GM12878 (cell line): ENCODE measurements around the gene PCLO. TPM values are rescaled to one million over a fixed set of nuclear protein-coding genes. Genes with fewer than 3 reads are reported as not detected.

Experiments
- ATAC-seq: fragments of 200-7000 bp; cut with Tn5 transposase; 3 replicates; pipeline ENCODE4 v1.9.1; 2020; ENCODE audit warnings: mild to moderate bottlenecking, moderate library complexity
- BruUV-seq: library from RNA; stranded (reverse); fragments of 400-500 nt; replicated peaks from 2 replicates; lab custom pipeline; 2021; lab: Mats Ljungman, UMichigan
- CTCF ChIA-PET: fragments of 300-600 bp; sonication (Branson Sonifier 250); formaldehyde crosslinking; extraction: SDS; loops from one replicate; lab custom pipeline; 2021; ENCODE audit warnings: inconsistent platforms; lab: Yijun Ruan, JAX
- POLR2A ChIA-PET: fragments of 350-600 bp; formaldehyde crosslinking; extraction: SDS; loops from one replicate; lab custom pipeline; 2021; ENCODE audit warnings: inconsistent platforms; lab: Charles Lee
- RAD21 ChIA-PET: fragments of 300-600 bp; sonication (Branson Sonifier 250); formaldehyde crosslinking; loops from one replicate; lab custom pipeline; 2023; ENCODE audit warnings: antibody characterized with exemption; ENCODE audit not compliant: unreplicated experiment; lab: Charles Lee
- SMC1A ChIA-PET: fragments of 300-600 bp; sonication (Branson Sonifier 250); formaldehyde crosslinking; loops from one replicate; lab custom pipeline; 2023; ENCODE audit not compliant: unreplicated experiment, uncharacterized antibody; lab: Charles Lee
- DNase-seq: peaks from one replicate; pipeline ENCODE4 v3.0.0-alpha.2; 2011; ENCODE audit warnings: low read depth, low spot score
- FAIRE-seq: peaks from 3 replicates; lab custom pipeline; 2011; peaks lifted over from hg19 to GRCh38; lab: Jason Lieb, UNC
- H2AFZ ChIP-seq: 2 replicates; pipeline ENCODE4 v1.6.0; 2011; ENCODE audit warnings: low read depth, low read length, control low read depth; ENCODE audit not compliant: control insufficient read depth
- H3K27ac ChIP-seq: 2 replicates; pipeline ENCODE4 v1.5.1; 2011; ENCODE audit warnings: control low read depth; ENCODE audit not compliant: control insufficient read depth, insufficient read depth
- H3K27me3 ChIP-seq, 2 experiments: replicated peaks in 1 of 2; 2 replicates each; pipeline versions ENCODE4 v1.6.0 to v1.6.1; 2011; ENCODE audit warnings: low read length in 1 of 2; ENCODE audit not compliant: control insufficient read depth in 2 of 2, insufficient read depth in 2 of 2
- H3K36me3 ChIP-seq, 2 experiments: 2 replicates each; pipeline ENCODE4 v1.5.1; 2011; ENCODE audit warnings: low read length in 1 of 2; ENCODE audit not compliant: control insufficient read depth in 2 of 2, insufficient read depth in 2 of 2
- H3K4me1 ChIP-seq: 2 replicates; pipeline ENCODE4 v1.6.1; 2011; ENCODE audit warnings: mild to moderate bottlenecking, low read length, moderate library complexity, mixed read lengths; ENCODE audit not compliant: control insufficient read depth, insufficient read depth
- H3K4me2 ChIP-seq: 2 replicates; pipeline ENCODE4 v1.6.0; 2011; ENCODE audit warnings: control low read depth; ENCODE audit not compliant: control insufficient read depth, insufficient read depth
- H3K4me3 ChIP-seq: fragments of 200-600 bp; sonication (generic); 2 replicates; pipeline ENCODE4 v1.5.1; 2016
- H3K79me2 ChIP-seq: 2 replicates; pipeline ENCODE4 v1.6.0; 2011; ENCODE audit warnings: low read length; ENCODE audit not compliant: control insufficient read depth, insufficient read depth
- H3K9ac ChIP-seq: 2 replicates; pipeline ENCODE4 v1.8.0; 2011; ENCODE audit warnings: low read length, control low read depth, mixed read lengths; ENCODE audit not compliant: control insufficient read depth, insufficient read depth
- H3K9me3 ChIP-seq: replicated peaks from 3 replicates; pipeline ENCODE4 v1.5.1; 2011; ENCODE audit warnings: mild to moderate bottlenecking, low read length; ENCODE audit not compliant: control insufficient read depth, insufficient read depth
- H4K20me1 ChIP-seq: 2 replicates; pipeline ENCODE4 v1.6.0; 2011; ENCODE audit not compliant: control insufficient read depth, insufficient read depth
- CEBPB ChIP-seq, 2 experiments: fragments of 150-350 bp in 1 of 2; IDR thresholded peaks; 2 replicates each; pipeline ENCODE4 v1.6.1; 2012 to 2014; ENCODE audit warnings: low read depth in 2 of 2, low read length in 2 of 2, borderline replicate concordance in 1 of 2, inconsistent platforms in 1 of 2
- EZH2 ChIP-seq: IDR thresholded peaks from 2 replicates; pipeline ENCODE4 v1.6.1; 2012; ENCODE audit warnings: low read depth, mild to moderate bottlenecking, control low read depth, inconsistent platforms, low read length, borderline replicate concordance; ENCODE audit not compliant: control insufficient read depth
- HDAC6 ChIP-seq: fragments of 200-600 bp; sonication (generic); IDR thresholded peaks from one replicate; pipeline ENCODE4 v1.8.0; 2017; ENCODE audit warnings: antibody characterized with exemption; ENCODE audit not compliant: unreplicated experiment
- MYC ChIP-seq: IDR thresholded peaks from 2 replicates; pipeline ENCODE4 v1.6.1; 2011; ENCODE audit warnings: mild to moderate bottlenecking, low read length, moderate library complexity, inconsistent platforms; ENCODE audit not compliant: insufficient read depth, insufficient replicate concordance, insufficient read length, severe bottlenecking
- NR2C2 ChIP-seq: IDR thresholded peaks from 2 replicates; pipeline ENCODE4 v1.6.1; 2011; ENCODE audit warnings: borderline replicate concordance, low read depth; ENCODE audit not compliant: control insufficient read depth, insufficient read length
- NR2F1 ChIP-seq: fragments of 450-650 bp; conservative IDR thresholded peaks from 2 replicates; pipeline ENCODE4 v1.6.1; 2017; ENCODE audit warnings: mild to moderate bottlenecking
- PAX8 ChIP-seq: fragments of 450-650 bp; IDR thresholded peaks from 2 replicates; pipeline ENCODE4 v1.6.1; 2017; ENCODE audit warnings: mild to moderate bottlenecking, moderate library complexity
- RAD21 ChIP-seq: IDR thresholded peaks from 2 replicates; pipeline ENCODE4 v1.6.1; 2011; ENCODE audit warnings: mild to moderate bottlenecking, low read depth, low read length, moderate library complexity; ENCODE audit not compliant: insufficient read depth
- SIN3A ChIP-seq: IDR thresholded peaks from 2 replicates; pipeline ENCODE4 v1.6.1; 2012; ENCODE audit warnings: low read depth, low read length, improper control_type of control experiment
- SREBF1 ChIP-seq: IDR thresholded peaks from 2 replicates; pipeline ENCODE4 v1.6.1; 2012; ENCODE audit warnings: mild to moderate bottlenecking, low read length
- SUZ12 ChIP-seq: fragments of 200-600 bp; sonication (generic); IDR thresholded peaks from one replicate; pipeline ENCODE4 v1.6.1; 2018; ENCODE audit warnings: antibody characterized with exemption, mild to moderate bottlenecking; ENCODE audit not compliant: unreplicated experiment
- ZBTB4 ChIP-seq: fragments of 450-650 bp; formaldehyde crosslinking; IDR thresholded peaks from 2 replicates; pipeline ENCODE4 v1.4.0; 2022; ENCODE audit warnings: mild to moderate bottlenecking, moderate library complexity
- ZNF207 ChIP-seq: fragments of 450-650 bp; IDR thresholded peaks from 2 replicates; pipeline ENCODE4 v1.6.1; 2014; ENCODE audit warnings: antibody characterized with exemption, mild to moderate bottlenecking, borderline replicate concordance
- ZNF592 ChIP-seq: fragments of 450-650 bp; IDR thresholded peaks from 2 replicates; pipeline ENCODE4 v1.6.1; 2017; ENCODE audit warnings: mild to moderate bottlenecking, moderate library complexity
- ZNF622 ChIP-seq: fragments of 450-650 bp; IDR thresholded peaks from 2 replicates; pipeline ENCODE4 v1.6.1; 2017; ENCODE audit warnings: mild to moderate bottlenecking, inconsistent platforms
- WGBS: methylation state at CpG from one replicate; pipeline ENCODE4 v1.1.6; 2016; ENCODE audit warnings: low lambda C conversion rate; ENCODE audit not compliant: insufficient replicate concordance, insufficient coverage; ENCODE audit errors: missing lambda C conversion rate; 5-methylcytosine and 5-hydroxymethylcytosine counted together
- in situ Hi-C: fragments of 300-500 bp; cut with MboI; formaldehyde crosslinking; loops from 9 replicates; pipeline ENCODE4 v1.14.3; 2018; ENCODE audit warnings: mixed read lengths
- intact Hi-C: fragments of 100-400 bp; cut with micrococcal nuclease; formaldehyde crosslinking; loops from one replicate; pipeline ENCODE4 v1.14.2; 2022; ENCODE audit not compliant: unreplicated experiment
- polyA plus RNA-seq, 11 experiments: library from polyadenylated mRNA; depleted of rRNA in 4 of 11; unstranded in 6 of 11; stranded (reverse) in 5 of 11; fragments of >200 nt; fragmentation: Nextera tagmentation in 4 of 11; fragmentation: Illumina TruSeq in 1 of 11; extraction: Ambion mirVana in 4 of 11; extraction: Trizol in 1 of 11; gene quantifications; 1 replicate in 1 of 11; 2 replicates in 10 of 11; pipeline versions ENCODE4 v1.2.1 to v1.2.3, GENCODE V29; 2011 to 2016; ENCODE audit warnings: inconsistent platforms in 2 of 11, missing spikeins in 2 of 11, low read depth in 1 of 11
- total RNA-seq, 4 experiments: library from RNA; depleted of rRNA in 3 of 4; stranded (reverse); fragments of >200 nt in 3 of 4; fragmentation: Illumina TruSeq in 1 of 4; extraction: Trizol in 1 of 4; gene quantifications; 2 replicates each; pipeline versions ENCODE4 v1.2.1 to v1.2.3, GENCODE V29; 2013 to 2021
- TF ChIP-seq, protein P1 (sequence below): fragments of 450-650 bp; conservative IDR thresholded peaks from 2 replicates; pipeline ENCODE4 v1.6.1; 2017; ENCODE audit warnings: mild to moderate bottlenecking, moderate library complexity

Gene PCLO
- total and polyA plus RNA-seq, 10 of the 15 experiments (the other 5 are each of a cell fraction or from before 2014, with no cell fraction given) = 0.01 to 0.08 (median 0.03) TPM; not detected in 6

GRCh38 chr7:83141927-83142326 lies 20.8 kb downstream of the PCLO start:
- H3K4me2 ChIP-seq = no peak overlapping the region
- intact Hi-C loops = no loop called here
- no peaks in the 10 kb centered on the region for H3K27me3 ChIP-seq
- ChIA-PET POLR2A (no interaction called here), SMC1A (no interaction called here), RAD21 (no interaction called here), CTCF (no interaction called here)
- H3K4me1 ChIP-seq = no peaks in the 10 kb centered on the region
- H3K9ac ChIP-seq = no peak overlapping the region
- no peak overlapping the region for H3K27ac ChIP-seq
- DNase-seq (no peak), ATAC-seq (no peak), FAIRE-seq (no peak)
- H4K20me1 ChIP-seq = no peaks in the 10 kb centered on the region
- H3K4me3 ChIP-seq = no peak overlapping the region
- no peaks in the 10 kb centered on the region for H3K9me3 ChIP-seq
- no peak overlapping the region for H2AFZ ChIP-seq
- H3K79me2 ChIP-seq = no peaks in the 10 kb centered on the region
- no TSS peak for BruUV-seq
- in situ Hi-C loops = no loop called here
- no peaks in the 10 kb centered on the region for H3K36me3 ChIP-seq
- WGBS = 27% methylated on average over 3 of the region's 3 CpGs
- no peak for TF ChIP-seq MYC
- no peak for TF ChIP-seq NR2F1
- TF ChIP-seq NR2C2 = no peak
- no peak for TF ChIP-seq HDAC6
- no peak for TF ChIP-seq ZNF207
- no peak for TF ChIP-seq PAX8
- no peak for TF ChIP-seq RAD21
- no peak for TF ChIP-seq ZBTB4 (CRISPR knock-in tag)
- no peak for TF ChIP-seq EZH2
- no peak for TF ChIP-seq CEBPB (IDR thresholded peaks at IDR 0.05; ENCODE audit: borderline replicate concordance in 1 of 2, low read depth in 2 of 2, low read length in 2 of 2)
- TF ChIP-seq, protein P1, sequence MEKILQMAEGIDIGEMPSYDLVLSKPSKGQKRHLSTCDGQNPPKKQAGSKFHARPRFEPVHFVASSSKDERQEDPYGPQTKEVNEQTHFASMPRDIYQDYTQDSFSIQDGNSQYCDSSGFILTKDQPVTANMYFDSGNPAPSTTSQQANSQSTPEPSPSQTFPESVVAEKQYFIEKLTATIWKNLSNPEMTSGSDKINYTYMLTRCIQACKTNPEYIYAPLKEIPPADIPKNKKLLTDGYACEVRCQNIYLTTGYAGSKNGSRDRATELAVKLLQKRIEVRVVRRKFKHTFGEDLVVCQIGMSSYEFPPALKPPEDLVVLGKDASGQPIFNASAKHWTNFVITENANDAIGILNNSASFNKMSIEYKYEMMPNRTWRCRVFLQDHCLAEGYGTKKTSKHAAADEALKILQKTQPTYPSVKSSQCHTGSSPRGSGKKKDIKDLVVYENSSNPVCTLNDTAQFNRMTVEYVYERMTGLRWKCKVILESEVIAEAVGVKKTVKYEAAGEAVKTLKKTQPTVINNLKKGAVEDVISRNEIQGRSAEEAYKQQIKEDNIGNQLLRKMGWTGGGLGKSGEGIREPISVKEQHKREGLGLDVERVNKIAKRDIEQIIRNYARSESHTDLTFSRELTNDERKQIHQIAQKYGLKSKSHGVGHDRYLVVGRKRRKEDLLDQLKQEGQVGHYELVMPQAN = no peak
- TF ChIP-seq SREBF1 = no peak
- TF ChIP-seq ZNF592 = no peak
- TF ChIP-seq ZNF622 = no peak
- no peak for TF ChIP-seq SUZ12
- TF ChIP-seq SIN3A = no peak
